ENCODE measurements around the gene ANKS3. TPM values are rescaled to one million over a fixed set of nuclear protein-coding genes. Genes with fewer than 3 reads are reported as not detected.
"Not testable (repeated sequence)": the region's sequence is repeated elsewhere in the genome, so short reads cannot be mapped to it uniquely, and the experiment has no call there.

ANKS3 gene
- total and polyA plus RNA-seq, 4 donors = 12.6 to 26.3 (median 24.4) TPM

DNA sequence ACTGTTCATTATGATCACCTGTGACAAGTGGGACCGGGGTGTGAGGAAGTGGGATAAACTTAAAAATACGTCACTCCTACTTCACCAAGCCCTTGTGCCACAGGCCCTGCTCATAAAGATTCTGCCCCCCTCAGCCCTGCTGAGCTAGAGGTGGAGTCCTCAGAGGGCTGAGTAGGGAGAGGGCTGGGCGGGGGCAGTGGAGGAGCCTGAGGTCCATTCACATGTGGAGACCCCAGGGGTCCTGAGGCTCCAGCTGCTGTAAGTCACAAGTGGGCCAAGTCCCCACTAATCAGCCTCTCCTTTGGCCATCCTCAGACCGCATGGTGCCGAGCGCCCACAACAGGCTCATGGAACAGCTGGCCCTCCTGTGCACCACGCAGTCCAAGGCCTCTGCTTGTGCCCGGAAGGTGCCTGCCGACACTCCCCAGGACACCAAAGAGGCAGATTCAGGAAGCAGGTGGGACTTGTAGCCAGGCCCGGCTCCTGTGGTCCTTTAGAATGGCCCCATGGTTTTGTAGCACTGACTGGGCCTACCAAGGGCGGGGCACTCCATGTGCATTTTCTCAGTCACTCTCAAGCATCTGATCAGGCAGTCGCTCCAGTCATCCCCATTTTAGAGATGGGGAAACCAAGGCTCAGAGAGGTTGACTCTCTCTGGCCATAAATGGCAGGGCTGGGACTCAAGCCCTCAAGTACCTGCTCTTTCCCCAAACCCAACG, 10.6 kb upstream of the ANKS3 start:
- H3K36me3 ChIP-seq (ENCODE audit: control insufficient read depth in 4 of 4, insufficient read depth in 4 of 4, low read length in 4 of 4) = peaks cover 0 to 1% (median 0%) of the 10 kb centered on the region in 4 donors
- H3K27ac ChIP-seq (ENCODE audit: low read depth in 1 of 2, low read length in 1 of 2) = no peak overlapping the region
- no peaks in the 10 kb centered on the region for H3K9me3 ChIP-seq (ENCODE audit: control insufficient read depth in 4 of 4, insufficient read depth in 3 of 4, low read length in 3 of 4)
- ATAC-seq (ENCODE audit: insufficient read depth, low FRiP score) (no peak), DNase-seq (no peak)
- whole genome bisulfite sequencing, 2 donors = 70 to 83% methylated on average over 13 of the region's 13 CpGs
- peaks cover 0 to 12% (median 0%) of the 10 kb centered on the region in 5 donors for H3K4me1 ChIP-seq (ENCODE audit: control insufficient read depth in 5 of 5, insufficient read depth in 5 of 5, low read length in 5 of 5)
- no peak overlapping the region for H3K9ac ChIP-seq (ENCODE audit: insufficient read depth in 1 of 2, low read length in 2 of 2)
- no peaks in the 10 kb centered on the region for H3K27me3 ChIP-seq (ENCODE audit: control insufficient read depth in 3 of 3, insufficient read depth in 3 of 3, low read length in 2 of 3)
- TF ChIP-seq, protein P1, sequence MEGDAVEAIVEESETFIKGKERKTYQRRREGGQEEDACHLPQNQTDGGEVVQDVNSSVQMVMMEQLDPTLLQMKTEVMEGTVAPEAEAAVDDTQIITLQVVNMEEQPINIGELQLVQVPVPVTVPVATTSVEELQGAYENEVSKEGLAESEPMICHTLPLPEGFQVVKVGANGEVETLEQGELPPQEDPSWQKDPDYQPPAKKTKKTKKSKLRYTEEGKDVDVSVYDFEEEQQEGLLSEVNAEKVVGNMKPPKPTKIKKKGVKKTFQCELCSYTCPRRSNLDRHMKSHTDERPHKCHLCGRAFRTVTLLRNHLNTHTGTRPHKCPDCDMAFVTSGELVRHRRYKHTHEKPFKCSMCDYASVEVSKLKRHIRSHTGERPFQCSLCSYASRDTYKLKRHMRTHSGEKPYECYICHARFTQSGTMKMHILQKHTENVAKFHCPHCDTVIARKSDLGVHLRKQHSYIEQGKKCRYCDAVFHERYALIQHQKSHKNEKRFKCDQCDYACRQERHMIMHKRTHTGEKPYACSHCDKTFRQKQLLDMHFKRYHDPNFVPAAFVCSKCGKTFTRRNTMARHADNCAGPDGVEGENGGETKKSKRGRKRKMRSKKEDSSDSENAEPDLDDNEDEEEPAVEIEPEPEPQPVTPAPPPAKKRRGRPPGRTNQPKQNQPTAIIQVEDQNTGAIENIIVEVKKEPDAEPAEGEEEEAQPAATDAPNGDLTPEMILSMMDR (IDR thresholded peaks at IDR 0.05; ENCODE audit: control extremely low read depth, extremely low read depth) = no peak
- H3K4me3 ChIP-seq = no peak overlapping the region

DNA sequence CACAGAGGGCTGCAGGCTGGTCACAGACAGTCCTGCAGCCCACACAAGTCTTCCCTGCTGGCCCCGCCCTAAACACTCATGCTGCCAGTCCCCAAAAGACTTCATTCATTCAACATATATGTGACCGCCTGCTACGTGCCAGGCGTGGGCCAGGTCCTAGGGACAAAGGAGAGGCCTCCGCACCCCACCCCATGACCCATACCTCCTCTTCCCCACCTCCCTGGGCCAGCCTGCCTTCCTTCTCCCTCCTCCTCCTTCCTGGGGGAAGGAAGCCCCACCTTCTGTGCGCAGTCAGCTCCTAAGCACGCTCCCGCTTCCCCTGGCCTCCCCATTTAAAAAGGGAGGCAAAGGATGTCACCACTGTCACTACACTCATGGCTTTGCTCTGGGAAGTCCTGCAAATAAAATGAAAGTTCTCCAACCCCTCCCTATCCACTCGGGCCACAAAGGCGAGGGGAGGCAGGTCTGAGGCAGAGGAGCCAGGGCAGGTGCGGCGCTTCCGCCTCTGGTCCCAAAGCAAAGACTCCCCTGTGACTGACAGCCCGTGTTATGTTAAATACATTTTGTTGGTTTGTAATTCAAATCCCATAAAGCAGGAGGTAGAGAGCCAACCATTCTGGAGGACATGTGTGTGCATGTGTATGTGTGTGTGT, 9.3 kb upstream of the ANKS3 start:
- Histone ChIP-seq H3K4me3 (no peak overlapping the region), H3K36me3 (ENCODE audit: control insufficient read depth in 4 of 4, insufficient read depth in 4 of 4, low read length in 4 of 4) (no peaks in the 10 kb centered on the region), H3K9ac (ENCODE audit: insufficient read depth in 1 of 2, low read length in 2 of 2) (no peak overlapping the region), H3K27me3 (ENCODE audit: control insufficient read depth in 3 of 3, insufficient read depth in 3 of 3, low read length in 2 of 3) (no peaks in the 10 kb centered on the region), H3K9me3 (ENCODE audit: control insufficient read depth in 4 of 4, insufficient read depth in 3 of 4, low read length in 3 of 4) (no peaks in the 10 kb centered on the region), H3K4me1 (ENCODE audit: control insufficient read depth in 5 of 5, insufficient read depth in 5 of 5, low read length in 5 of 5) (peaks cover 0 to 12% (median 0%) of the 10 kb centered on the region in 5 donors), H3K27ac (ENCODE audit: low read depth in 1 of 2, low read length in 1 of 2) (no peak overlapping the region)
- DNase-seq (no peak), ATAC-seq (ENCODE audit: insufficient read depth, low FRiP score) (no peak)
- WGBS, 2 donors = 39 to 43% methylated on average over 14 of the region's 14 CpGs
- TF ChIP-seq, protein P1 (IDR thresholded peaks at IDR 0.05; ENCODE audit: control extremely low read depth, extremely low read depth) = no peak

DNA sequence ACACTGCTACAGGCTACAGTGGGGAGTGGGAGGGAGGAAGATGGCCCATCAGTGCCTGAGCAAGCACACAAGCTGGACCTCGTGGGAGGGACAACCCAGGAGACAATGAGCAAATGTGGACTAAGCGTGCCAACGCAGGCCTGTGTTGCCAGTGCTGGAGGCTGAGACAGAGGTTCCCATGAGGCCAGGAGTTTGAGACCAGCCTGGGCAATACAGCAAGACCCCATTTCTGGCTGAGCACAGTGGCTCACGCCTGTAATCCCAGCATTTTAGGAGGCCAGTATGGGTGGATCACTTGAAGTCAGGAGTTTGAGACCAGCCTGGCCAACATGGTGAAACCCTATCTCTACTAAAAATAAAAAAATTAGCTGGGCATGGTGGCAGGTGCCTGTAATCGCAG, 4.3 kb upstream of the ANKS3 start:
- H3K36me3 ChIP-seq (ENCODE audit: control insufficient read depth in 4 of 4, insufficient read depth in 4 of 4, low read length in 4 of 4); H3K4me3 ChIP-seq; H3K9ac ChIP-seq (ENCODE audit: insufficient read depth in 1 of 2, low read length in 2 of 2); H3K9me3 ChIP-seq (ENCODE audit: control insufficient read depth in 4 of 4, insufficient read depth in 3 of 4, low read length in 3 of 4); H3K4me1 ChIP-seq (ENCODE audit: control insufficient read depth in 5 of 5, insufficient read depth in 5 of 5, low read length in 5 of 5); DNase-seq; ATAC-seq (ENCODE audit: insufficient read depth, low FRiP score); H3K27ac ChIP-seq (ENCODE audit: low read depth in 1 of 2, low read length in 1 of 2); H3K27me3 ChIP-seq (ENCODE audit: control insufficient read depth in 3 of 3, insufficient read depth in 3 of 3, low read length in 2 of 3): not testable (repeated sequence)
- WGBS, 2 donors = 83 to 89% methylated on average over 5 of the region's 5 CpGs

DNA sequence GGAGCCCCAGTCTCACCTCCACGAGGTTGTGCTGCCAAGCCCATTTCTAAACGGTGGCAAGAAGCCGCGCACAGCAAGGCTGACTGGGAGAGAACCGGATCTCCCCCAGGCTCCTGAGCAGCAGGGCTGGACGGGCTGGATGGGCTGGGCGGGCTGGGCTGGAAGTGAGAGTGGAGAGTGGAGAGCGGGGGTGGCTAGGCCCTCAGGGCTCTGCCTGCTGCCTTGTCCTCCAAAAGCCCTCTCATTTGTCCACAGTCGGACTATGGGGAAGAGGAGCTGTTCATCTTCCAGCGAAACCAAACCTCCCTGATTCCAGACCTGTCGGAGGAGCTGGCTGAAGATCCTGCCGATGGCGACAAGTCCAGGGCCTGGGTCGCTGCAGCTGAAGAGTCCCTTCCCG, 3.5 kb upstream of the ANKS3 start:
- Histone ChIP-seq H3K4me1 (ENCODE audit: control insufficient read depth in 5 of 5, insufficient read depth in 5 of 5, low read length in 5 of 5) (peaks cover 0 to 6% (median 2%) of the 10 kb centered on the region in 5 donors), H3K27me3 (ENCODE audit: control insufficient read depth in 3 of 3, insufficient read depth in 3 of 3, low read length in 2 of 3) (no peaks in the 10 kb centered on the region), H3K27ac (ENCODE audit: low read depth in 1 of 2, low read length in 1 of 2) (no peak overlapping the region), H3K9ac (ENCODE audit: insufficient read depth in 1 of 2, low read length in 2 of 2) (no peak overlapping the region), H3K4me3 (no peak overlapping the region), H3K36me3 (ENCODE audit: control insufficient read depth in 4 of 4, insufficient read depth in 4 of 4, low read length in 4 of 4) (peaks cover 0 to 4% (median 0%) of the 10 kb centered on the region in 4 donors), H3K9me3 (ENCODE audit: control insufficient read depth in 4 of 4, insufficient read depth in 3 of 4, low read length in 3 of 4) (no peaks in the 10 kb centered on the region)
- ATAC-seq (ENCODE audit: insufficient read depth, low FRiP score) (no peak), DNase-seq (no peak)
- TF ChIP-seq, protein P1 (IDR thresholded peaks at IDR 0.05; ENCODE audit: control extremely low read depth, extremely low read depth) = no peak
- WGBS, 2 donors = 70 to 84% methylated on average over 15 of the region's 15 CpGs

Measured in lung (tissue), 12 donors.